GM18502 (cell line): ENCODE data around the gene CYP17A1.
A peak's percentile ranks its signal among the peaks of the same experiment; 100 is the strongest.

ENCODE experiments used
- ATAC-seq: cut with Tn5 transposase; IDR thresholded peaks from one replicate; pipeline ENCODE4 v1.9.1; 2021; ENCODE audit warnings: mild to moderate bottlenecking; ENCODE audit not compliant: unreplicated experiment, poor library complexity

The CYP17A1 gene

DNA sequence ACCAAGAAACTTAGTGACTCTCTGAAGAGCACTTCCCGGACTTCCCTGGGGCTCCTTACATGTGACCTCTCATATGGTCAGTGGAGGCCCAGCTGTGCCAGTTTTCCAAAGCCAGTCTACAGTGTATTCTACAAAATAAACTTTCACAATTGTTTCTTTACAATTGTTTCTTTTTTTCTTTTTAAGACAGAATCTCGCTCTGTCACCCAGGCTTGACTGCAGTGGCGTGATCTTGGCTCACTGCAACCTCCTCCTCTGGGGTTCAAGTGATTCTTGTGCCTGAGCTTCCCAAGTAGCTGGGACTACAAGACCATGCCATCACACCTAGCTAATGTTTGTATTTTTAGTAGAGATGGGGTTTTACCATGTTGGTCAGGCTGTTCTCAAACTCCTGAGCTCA, 25.9 kb downstream of the CYP17A1 start:
- ATAC-seq, result no peak

GRCh38 chr10:102808380-102808779, 28.8 kb downstream of the CYP17A1 start:
- no peak for ATAC-seq

DNA sequence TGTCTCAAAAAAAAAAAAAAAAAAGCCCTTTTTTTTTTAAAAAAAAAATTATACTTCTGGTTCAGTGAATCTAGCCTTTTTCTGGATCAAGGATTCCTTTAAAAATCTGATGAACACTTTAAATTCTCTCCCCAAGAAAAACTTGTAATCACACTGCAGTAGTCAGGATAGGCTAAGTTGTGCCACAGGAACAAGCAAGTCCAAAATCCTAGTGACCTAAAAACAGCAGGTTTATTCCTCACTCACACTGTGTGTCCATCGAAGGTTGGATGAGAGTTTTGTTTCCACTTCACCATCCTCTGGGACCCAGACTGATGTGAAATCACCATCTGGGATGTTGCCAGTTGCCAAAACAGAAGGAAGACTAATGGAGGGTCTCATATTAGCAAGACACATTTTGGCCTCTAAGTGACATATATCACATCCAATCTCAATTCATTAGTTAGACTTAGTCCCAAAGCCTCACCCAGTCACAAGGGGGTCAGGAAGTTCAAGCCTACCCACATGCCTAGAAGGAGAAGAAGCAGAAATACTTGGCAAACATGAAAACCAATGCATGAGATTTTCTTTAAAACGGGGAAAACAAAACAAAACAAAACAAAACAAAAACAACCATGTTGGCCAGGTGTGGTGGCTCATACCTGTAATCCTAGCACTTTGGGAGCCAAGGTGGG, 32.7 kb downstream of the CYP17A1 start:
- no peak for ATAC-seq

- ATAC-seq, result no peak
Observed at GRCh38 chr10:102802920-102803534, 34.2 kb downstream of the CYP17A1 start.

DNA sequence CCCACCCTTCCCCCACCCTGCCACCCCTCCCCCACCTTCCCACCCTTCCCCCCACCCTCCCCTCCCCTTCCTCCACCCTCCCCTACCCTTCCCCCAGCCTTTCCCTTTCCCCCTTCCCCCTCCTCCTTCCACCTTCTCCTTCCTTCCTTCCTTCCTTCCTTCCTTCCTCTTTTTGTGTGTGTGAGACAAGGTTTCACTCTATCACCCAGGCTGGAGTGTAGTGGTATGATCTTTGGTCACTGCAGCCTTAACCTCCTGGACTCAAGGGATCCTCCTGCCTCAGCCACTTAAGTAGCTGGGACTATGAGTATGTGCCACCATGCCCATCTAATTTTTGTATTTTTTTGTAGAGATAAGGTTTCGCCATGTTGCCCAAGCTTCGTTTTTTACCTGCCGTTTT, 35.2 kb downstream of the CYP17A1 start:
- ATAC-seq, result no peak

GRCh38 chr10:102801496-102801895, 35.7 kb downstream of the CYP17A1 start:
- ATAC-seq, result no peak

DNA sequence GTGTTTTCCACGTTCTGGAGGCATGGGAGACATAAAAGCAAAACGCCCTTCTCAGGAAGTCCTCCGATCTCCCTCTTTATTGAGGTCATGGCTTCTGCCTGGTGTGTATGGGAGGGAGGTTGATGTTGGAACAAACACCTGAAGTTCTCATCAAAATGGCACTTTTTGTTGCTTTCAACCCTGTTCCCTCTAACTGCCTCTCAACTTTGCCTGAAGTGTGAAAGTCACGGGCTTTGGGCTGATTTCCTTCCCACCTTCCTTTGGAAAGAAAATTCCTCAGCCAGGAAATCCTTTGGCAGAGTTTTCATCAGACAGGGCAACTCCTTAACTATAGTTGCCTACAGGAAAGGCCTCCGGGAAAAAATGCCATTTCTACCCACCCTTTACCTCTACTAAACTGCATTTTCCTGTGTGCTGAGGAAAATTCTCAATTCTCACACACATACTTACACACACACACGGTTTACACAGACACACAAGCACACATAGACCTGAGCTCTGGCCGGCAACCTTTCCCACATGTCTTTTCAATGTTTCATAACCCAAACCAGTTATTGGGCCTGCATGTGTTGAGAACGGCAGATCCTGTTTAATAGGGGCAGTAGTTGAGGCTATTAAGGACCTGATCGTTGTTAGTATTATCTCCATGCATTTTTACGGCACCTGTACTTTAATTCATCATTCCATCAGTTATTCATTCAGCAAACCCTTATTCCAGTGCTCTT, 36.4 kb downstream of the CYP17A1 start:
- no peak for ATAC-seq

DNA sequence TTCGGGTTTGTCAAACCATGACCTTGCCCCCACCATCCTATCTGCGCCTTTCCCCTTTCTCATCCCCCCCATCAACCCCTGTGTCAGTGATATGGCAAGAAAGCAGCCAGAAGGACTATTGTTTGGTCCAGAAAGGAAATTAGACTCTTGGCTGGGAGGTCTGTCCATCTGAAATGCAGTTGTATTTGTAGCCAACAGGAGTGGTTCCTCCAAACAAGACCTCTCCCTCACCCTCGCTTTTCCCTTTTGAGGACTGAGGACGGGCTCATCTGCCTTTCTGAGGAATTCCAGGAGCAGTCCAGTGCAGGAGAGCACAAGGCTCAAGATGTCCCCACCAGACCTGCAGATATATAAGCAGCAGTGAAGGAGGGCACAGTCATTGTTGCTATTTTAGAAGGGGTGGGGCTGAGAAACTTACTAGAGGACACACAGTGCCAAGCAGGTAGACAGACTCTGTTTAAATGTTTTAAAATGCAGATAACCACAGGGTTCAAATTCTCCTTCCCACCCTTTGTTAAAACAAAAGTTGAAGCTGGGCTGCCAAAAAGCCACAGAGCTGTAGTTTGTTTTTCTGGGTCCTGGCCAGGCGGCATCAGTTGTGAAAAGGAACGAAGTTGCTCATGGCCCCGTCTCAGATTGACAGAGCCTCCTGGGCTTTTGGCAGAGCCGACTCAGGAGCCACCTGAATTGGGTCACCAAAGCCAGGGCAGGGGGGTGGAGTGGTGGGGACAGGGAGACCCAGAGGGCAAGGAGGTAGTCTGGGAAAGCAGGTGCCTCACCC, 37.3 kb downstream of the CYP17A1 start:
- no peak for ATAC-seq

DNA sequence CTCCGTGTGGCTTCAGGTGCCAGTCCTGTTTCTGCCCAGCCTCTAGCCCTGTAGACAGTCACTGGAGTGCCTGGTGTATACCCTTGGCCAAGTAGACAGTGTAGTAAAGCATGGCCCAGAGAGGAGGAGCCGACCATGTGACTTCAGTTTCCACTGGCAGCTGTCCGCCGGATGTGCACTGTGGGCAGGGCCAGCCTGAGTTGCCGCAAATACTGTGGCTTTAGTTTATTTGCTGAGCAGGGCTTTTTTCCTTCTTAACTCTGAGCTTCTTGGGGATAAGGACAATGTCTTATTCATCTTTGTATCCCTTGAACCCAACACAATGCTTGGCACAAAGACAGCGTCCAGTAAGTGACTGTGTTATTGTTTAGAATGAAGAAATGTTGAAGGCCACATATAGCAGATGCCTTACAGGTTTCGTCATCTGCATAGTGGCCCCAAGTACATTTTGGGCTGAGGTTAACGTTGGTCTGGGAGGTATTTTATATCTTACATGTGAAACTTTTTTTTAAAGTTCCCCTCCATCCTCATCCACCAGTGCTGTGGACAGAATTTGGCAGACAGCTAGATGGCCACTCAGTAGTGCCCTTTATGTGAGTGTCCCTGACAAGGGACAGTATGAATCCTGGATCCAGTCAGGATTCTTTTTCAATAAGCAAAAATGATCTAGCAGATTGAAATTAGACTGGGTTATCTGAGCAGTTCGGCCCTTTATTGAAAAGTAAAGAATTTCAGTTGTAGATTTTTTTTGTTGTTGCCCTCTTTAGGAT, 40.6 kb downstream of the CYP17A1 start:
- ATAC-seq, result peak; percentile 97

DNA sequence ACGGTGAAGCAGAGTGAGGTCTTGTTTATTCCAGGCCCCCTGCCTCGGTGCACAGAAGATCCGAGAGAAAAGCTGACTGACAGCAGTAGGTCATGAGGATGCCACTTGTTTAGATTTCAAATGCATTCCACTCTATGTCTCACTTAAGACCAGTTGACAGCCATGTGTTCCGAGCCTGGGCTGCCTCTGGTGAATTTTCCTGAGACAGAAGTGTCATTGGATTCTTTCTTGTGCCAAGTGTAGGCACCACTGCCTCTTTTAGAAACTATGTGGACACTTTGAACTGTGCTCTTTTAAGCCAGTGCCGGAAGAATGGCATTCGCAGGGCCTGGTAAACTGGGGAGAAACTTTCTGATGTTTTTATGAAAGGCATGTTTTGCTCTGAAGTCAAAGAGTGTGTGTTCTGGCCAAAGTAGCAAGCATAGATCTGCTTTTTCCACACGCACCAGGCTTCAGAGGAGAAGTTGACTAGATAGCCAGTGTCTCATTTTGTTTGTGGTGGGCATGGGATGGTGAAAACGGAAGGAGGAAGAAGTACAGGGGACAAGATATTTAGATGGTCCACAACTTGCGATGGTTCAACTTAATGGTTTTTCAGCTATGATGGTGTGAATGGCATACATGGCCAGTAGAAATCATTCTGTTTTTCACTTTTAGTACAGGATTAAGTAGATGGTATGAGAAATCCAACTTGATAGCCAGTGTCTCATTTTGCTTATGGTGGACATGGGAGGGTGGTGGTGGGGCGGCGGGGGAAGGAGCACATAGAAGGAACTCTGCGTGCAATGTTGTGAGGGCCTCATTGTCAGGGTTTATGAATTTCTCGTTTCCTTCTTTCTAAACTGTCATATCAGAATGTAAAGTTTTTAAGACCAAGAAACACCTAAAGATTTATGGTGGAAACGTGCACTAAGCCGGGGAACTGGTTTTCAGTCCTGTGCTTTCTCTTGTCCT, 41.5 kb downstream of the CYP17A1 start:
- ATAC-seq, result peak; percentile 31

GRCh38 chr10:102791754-102792395, 45.3 kb downstream of the CYP17A1 start:
- ATAC-seq, result no peak

GRCh38 chr10:102785818-102786217, 51.4 kb downstream of the CYP17A1 start:
- ATAC-seq, result no peak

DNA sequence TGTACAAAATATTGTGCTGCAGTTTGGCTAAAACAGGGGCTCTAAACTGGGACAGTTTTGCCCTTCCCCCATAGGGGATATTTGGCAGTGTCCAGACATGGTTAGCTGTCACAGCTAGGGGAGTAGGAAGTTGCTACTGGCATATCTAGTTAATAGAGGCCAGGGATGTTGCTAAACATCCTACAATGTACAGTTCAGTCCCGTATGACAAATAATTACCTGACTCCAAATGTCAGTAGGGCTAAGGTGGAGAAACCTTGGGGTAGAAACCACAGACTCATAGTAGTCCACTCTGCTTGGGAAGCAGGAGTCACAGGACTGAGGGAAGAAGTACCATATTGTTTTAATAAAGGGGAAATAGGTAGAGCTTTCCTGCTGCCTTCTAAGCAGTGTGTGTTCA, 53.6 kb downstream of the CYP17A1 start:
- no peak for ATAC-seq

DNA sequence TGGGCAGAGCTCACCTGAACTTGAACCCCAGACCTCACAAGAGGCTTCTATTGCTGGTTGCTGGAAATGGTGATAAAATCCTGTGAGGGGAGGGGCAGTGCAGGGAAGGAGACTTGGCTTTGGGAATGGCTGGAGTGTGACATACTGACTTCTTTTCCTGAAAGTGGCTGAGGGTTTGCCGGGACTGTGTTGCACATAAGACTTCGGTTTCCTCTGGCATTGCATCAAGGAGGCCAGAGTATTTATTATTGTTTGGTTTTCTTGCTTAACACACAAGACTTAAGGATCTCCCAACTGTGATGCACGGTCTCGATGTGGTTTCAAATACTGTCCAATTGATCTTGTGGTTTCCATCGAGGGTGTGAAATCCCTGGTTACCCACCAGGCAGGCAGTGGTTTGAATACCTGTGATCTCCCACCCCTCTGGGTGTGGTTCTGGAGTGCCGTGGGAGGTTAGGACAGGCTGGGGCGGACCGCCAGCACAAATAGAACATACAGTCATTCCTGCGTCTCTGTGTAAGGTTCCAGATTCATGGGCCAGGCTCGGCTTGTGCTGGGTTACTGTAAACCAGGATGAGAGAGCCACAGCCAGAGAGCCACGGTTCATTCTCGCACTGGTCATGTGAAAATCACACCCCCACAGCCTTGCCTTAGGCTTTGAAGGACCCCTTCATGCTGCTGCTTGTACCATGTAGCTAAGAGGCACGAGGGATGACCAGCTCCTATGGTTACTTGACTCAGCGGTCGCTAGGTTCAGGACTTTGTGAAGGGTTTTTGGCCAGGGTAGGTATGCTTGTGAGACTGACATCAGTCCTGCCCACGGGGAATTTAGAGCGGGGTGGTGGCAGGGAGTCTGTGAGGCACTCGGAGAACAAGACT, 54.3 kb downstream of the CYP17A1 start:
- no peak for ATAC-seq

- ATAC-seq, result no peak
Observed at GRCh38 chr10:102781921-102782557, 55.2 kb downstream of the CYP17A1 start.

DNA sequence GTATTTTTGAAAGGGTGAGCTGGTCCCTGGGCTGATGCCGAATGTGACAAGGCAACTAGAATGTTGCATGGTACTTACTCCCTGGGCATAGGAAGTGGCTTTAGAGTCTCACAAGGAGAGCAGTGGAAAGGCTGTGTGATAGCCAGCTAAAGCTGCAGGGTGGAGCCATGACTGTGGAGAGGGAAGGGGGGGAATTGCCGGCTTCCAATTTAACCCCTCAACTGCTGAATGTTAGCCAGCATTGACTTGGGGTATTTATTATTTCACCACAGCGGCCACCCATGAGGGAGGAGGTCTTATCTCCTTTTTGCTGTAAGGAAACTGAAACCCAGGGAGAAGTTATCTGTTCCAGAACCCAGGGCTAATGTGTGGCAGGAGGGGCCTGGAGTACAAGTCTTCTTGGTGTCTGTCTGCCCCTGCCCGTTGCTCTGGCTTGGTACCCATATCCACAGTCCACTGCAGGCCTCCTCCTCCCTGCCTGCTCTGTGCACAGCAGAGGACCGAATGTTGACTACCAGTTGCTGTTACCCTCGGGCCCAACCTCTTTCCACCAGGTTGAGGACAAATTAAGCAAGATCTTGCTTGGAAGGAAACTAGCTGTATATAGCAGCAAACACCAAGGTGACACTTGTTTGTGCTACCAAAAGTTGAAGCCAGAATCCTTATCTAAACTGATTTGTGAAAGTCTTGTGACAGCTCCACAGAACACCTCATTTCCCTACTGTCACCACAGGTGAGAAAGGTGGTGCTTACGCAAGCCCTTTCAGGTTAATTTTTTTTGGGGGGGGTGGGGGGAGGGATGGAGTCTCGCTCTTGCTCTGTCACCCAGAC, 55.9 kb downstream of the CYP17A1 start:
- no peak for ATAC-seq
